ENCODE data around the gene KRT15.

KRT15 gene

DNA sequence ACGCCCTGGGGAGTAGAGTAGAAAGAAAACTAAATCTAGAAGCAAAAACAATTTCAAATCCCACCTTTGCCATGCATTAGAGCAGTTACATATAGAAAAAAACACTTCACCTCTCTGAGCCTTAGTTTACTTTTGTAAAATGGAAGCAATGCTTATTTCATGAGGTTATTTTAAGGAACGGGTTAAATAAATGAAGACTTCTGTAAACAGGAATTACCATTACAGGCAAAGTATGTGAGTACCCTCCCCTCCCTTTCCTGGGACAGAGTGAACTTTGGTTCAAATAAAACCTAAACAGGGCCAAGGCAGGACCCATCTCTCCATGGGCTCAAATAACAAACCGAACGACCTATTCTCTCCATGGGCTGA is 4.5 kb upstream of the KRT15 start:
- DNase-seq = no peak

DNA sequence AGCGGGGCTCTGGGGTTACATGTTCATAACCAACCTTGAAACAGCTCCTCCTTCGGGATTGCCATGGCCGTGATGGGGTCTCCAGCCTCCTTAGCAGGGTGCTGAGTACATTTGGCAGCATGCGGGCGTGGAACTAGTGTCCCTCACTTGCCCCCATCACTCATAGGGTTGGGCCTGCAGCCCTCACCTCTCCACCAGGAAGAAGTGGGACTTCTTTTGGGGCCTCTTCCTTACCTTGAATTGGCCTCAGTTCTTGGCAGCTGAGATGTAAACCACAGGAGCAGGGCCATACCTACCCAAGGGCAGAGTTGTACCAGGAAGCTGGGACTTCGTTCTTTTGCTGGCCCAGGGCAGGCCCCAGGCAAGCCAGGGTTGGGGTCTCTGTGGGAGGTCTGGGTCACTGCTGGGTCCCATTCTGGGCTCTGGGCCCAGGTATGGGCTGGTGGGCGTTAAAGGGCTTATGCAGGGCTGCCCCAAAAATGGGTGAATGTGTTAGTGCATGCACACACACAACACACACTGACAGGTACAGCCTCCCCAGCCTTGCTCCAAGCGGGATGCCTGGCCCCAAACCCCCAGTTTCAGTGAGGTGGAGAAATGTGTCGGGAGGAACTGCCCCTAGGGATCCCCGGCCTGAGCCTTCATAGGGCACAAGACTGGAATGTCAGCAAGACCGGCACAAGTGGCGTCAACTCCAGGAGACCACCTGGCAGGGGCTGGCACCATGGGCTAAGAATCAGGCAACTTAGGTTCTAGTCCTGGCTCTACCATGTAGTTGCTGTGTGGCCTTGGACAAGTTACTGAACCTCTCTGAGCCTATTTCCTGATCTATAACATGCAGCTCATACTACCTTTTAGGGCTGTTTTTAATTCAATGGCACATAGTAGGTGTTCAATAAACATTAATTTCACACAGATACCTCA is 3.9 kb upstream of the KRT15 start:
- no peak for DNase-seq

DNA sequence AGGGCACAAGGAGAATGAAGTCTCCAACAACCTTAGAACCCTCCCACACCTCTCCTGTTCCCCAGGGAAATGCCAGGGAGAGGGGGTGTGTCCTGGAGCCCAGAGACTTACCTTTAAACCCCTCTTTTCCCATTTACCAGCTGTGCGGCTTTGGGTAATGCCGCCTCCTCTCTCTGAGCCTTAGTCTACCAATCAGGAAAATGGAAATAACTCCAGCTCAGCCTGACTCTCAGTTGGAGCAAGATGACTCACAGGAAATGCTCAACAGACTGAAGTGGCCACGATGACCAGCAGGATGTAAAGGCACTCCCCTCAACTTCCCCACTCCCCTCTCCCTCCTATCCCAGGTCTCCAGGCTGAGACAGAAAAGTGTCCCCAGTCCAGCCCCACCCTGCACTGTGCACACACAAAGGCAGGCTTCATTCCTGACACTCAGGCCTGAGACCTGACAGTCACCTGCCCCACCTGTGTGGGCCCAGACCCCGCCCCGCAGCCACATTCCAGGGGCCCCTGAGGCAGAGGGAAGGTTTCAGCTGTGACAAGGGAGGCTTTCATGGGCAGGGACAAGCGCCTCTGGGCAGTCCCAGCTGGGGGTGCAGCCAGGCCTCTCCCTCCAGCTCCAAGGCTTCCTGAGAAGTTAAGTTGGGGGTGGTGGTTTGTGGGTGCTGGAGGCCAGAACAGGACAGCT is 3.0 kb upstream of the KRT15 start:
- no peak for DNase-seq

DNA sequence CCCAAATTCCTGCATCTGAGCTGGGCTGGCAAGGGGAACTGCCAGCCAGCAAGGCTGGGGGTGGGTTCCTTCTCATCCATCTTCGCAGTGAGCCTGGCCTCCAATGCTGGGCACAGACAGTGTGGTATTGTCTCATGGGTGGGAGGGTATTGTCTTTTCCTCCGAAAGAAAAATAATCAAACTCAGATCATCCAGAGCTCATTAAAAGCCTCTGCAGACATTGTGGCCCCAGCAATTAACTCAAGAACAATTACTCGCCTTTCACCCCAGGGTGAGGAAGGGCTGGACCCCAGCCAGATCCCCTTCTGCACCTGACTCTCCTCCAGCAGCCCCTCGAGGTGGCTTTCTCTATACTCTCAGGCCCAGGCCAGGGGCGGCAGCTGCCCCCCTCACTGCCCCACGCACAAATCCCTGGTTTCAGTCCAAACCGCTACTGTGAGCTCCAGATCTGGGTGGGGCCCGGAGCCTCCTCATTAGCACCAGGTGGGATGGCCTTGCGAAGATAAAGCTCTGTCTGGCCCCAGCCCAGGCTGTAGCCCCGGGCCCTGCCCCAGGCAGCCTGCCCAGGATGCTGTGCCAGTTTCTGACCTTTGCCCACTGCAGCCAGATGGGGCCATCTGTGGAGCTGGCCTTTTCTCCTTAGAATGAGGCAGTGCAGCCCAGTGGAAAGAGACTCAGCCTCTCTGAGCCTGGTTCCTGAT is 2.3 kb upstream of the KRT15 start:
- no peak for DNase-seq

DNA sequence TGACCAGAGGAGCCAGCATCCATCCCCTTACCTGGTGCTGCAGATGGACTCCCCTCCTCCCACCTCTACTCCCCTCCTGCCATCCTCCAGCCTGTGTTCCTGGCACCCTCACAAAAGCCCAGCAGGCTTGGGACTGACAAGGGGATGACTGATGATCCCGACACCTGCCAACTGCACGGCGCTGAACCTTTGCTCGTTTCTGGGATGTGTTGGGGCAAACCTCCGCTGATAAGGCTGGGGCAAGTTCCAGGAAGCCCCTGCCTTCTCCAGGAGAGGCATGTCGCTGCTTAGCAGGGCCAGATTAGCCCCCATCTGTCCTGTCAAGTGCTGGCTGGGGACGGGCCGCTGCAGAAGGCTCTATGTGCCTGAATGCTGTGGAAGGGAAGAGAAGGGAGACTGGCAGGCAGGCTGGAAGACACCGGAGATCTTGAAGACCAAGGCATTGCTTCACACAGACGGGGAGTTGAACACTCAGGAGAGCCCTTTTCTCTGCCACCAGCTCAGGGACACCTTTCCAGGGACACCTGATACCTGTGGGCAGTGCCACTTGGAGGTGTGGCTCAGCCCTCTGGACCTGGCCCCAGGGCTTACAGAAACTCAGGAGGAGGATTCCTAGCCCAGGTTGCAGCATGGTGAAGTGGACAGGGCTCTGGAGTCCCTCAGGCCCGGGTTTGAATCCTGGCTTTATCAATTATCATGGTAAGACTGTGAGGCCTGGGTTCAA is 973 bp upstream of the KRT15 start:
- DNase-seq = no peak

DNA sequence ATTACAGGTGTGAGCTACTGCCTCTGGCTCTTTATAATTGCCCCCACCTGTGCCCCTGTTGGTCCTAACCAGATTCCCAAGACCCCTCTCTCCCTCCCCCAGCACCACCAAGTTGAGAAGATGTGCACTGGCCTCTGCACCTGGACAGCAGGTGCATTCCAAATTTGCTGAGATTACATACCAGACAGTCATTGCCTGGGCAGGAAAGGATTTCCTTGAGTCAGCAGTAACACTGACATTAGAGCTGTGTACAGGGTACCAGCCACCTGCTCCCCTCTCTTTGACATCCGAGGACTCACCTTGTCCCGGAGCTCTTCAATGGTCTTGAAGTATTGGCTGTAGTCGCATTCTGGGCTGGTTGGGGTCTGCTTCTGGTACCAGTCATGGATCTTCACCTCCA is 659 bp downstream of the KRT15 start:
- no peak for DNase-seq

DNA sequence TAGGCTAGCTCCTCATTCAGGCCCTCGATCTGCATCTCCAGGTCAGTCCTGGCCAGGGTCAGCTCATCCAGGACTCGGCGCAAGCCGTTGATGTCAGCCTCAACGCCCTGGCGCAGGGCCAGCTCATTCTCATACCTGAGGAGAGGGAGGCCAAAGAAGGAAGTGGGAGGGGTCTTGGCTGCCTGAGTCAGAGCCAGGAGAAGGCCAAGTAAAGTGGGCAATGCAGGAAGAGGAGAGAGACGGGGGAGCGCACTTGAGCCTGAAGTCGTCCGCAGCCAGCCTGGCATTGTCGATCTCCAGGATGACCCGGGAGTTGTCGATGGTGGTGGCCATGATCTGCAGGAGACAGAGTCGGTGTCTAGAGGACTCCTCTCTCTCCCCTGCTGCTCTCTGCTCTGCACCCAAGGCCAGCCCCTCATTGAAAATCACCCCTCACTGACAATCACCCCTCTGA is 1.8 kb downstream of the KRT15 start:
- no peak for DNase-seq

DNA sequence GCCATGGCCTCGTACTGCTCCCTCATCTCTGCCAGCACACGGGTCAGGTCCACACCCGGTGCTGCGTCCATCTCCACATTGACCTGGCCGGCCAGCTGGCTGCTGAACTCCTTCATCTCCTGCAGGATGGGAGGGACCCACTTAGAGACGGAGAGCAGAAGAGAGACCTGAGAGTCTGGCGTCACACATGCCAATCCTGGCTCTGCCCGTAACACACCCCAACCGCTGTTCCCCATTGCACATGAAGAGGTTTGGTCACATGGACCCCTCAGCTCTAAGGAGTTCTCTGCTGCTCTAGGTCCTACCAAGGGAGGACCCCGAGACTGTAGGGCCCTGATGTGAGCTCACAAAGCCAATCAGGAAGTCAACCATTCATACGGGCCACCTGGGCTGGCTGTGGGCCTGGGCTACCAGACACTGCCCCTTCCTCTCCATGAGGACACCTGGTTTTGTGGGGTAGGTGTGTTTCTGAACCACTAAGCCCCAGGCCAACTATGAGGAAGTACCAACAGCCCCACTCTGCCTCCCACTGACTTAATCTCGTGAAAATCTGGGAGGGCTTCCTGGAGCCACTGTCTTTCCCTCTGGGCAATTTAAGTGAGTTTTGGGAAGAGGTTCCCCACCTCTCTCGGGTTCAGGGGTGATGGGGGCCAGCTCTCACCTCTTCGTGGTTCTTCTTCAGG is 2.4 kb downstream of the KRT15 start:
- no peak for DNase-seq

DNA sequence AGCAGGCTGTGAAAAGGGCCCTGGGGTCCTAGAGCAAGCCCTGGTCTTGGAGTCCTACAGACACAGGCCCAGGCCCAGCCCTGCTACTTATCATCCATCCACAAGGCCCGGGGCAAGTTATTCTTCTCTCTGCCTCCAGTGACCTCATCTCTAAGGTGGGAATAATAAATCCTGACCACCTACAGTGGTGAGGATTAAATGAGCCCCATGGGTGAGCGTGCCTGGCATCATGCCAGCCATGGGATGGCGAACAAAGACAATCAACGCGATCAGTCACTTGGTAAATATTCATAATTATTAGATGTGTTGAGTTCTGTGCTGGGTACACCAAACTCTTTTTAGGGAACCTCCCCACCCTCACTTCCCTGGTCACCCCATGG is 5.5 kb downstream of the KRT15 start:
- DNase-seq = no peak

DNA sequence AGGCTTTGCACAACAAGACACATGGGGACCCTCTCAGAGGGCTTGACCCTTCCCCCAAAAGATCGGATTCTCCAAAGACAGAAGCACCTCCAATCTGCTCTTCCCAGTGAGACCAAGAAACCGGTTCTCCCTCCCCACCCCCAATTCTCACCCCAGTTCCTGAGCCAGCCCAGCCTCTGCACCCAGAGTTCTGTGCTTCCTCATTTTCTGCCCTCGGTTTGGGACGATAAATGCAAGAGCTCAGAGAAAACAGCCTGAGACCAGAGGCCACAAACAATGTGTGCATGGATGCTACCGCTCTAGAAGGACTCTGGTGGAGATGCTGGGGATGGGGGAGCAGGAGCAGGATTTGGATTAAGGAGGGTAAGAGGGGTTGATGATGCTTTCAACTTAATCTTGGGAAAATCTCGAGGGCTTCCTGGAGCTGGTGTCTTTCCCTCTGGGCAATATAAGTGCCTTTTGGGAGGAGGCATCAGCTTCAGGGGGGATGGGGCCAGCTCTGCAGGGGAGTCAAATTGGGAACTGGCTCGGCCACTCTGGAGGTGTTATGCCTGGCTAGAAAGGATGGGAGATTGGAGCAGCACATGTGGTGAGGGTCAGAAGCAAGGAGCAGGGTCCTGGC is 6.0 kb downstream of the KRT15 start:
- DNase-seq = no peak

DNA sequence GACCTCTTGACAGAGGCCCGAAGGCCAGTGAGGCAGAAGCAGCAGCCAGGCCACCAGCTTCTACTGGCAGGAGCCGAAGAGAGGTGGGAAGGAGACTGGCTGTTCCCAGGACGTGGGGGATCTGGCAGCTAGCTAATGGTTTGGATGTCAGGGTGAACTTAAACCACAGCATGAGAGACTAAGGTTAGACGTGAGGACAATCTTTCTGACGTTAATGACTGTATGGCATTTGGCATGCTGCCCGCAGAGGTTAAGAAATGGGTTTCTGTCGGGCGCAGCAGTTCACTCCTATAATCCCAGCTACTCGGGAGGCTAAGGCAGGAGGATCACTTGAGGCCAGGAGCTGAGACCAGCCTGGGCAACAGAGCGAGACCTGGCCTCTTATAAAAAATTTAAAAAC is 7.0 kb downstream of the KRT15 start:
- DNase-seq = no peak

DNA sequence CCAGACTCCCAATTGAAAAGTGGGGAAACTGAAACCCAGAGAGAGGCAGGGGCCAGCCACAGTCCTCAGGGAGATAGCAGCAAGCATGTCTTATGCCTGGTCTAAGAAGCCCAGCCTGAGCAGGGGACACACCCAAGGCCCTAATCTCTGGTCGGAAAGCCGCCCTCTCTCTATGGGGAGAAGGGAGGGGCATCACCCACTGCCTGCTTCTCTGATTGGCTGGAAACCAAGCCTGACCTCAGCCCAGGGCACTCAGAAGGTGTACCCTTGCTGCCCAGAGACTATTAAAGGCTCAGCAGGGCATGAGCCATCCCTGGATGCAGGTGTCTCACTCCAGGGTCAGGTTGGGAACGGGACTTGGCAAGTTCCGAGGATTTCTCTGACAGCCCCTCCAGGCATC is 7.6 kb downstream of the KRT15 start:
- no peak for DNase-seq

DNA sequence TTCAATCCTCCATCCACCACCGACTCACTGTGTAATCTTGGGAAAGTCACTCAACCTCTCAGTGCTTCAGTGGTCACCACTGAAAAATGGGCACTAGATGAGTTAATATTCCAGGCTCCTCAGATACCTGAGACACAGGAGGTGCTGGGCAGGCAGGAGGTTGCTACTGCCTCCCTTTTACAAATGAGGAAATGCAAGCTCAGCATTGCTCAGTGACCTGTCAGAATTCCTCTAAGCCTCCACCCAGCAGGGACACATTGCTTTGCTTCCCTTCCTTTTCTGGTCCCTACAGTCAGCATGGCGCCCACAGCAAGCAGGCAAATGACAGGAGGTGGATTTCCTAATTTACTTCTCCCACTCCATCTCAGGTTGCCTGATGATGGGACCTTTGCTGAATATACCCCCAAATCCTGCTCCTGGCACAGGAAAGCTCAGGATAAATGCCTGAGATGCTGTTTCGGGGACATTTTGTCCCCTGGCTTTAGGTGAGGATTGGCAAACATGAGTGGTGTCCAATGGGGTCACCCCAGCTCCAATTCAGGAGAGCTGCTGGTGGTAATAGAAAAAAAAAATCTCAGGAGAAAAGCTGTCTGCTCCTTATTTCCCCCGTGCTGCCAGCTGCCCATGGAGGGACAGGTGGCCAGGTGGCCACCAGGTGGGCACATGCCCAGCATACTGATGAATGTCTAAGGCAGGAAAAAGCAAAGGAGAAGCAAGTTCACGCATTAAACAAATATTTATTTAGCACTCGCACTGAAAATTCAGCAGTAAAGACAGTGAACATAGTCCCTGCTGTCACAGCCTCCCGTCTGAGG is 8.2 kb downstream of the KRT15 start:
- DNase-seq = no peak

DNA sequence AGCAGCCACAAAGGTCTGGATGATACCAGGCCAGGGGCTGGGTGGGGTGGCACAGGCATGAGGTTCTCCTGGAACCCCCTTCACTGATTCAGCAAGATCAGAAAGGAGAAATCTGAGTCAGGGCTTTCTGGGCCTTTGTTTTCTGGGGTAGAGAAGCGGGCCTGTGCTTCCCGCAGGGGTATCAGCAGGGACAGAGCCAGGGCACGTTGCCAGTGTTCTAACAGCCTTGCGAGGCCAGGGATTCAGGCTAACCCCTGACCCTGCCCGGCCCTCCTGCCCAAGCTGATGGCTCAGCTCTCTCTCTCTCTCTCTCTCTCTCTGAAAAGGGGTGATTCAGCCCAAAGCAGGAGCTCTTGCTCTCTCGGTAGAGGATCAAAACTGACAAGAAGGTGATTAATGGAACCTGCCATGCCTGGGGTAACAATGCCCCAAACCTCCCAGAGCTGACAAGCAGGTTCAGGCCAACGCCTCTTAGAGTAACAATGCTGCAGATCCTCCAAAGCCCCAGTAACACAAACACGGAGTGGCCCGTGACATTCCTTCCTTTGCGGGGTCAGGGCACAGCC is 11.3 kb downstream of the KRT15 start:
- DNase-seq = no peak

DNA sequence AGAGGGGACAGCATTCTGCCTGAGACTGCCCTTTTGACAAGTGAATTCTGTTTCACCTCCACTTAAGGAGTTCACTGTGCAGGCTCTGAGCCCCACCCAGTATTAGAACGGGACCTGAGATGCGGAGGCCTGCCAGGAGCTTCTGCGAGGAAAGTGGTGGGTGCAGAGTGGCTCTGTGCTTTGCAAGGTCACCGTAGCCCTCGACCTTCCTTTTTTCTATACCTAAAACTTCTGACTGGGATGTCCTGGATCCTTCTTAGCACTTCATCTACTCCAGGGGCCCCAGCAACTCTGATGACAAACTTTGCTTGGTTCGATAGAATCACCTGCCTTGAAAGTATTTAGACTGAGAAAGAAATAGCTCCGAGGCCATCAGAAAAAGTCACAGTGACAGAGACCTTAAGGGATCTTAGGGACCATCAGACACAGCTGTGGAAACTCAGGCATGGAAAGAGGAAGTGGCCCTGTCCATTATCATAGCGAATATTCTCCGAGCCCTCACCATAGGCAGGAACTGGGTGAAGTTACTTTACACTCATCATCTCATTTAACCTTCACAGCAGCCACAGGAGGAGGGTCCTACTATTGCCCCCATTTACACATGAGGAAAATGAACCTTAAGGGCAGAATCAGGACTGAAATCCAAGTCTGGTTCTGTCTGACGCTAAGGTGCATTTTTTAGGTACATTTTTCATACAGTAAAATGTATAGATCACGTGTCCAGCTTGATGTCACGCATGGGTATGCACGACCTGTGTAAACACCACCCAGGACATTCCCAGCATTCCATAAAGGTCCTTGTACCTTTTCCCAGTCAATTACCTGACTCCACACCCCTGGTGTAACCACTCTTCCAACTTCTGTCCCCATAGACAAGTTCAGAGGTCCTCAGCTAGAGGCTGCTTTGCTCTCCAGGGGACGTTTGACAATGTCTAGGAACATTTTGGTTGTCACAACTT is 12.6 kb downstream of the KRT15 start:
- no peak for DNase-seq

DNA sequence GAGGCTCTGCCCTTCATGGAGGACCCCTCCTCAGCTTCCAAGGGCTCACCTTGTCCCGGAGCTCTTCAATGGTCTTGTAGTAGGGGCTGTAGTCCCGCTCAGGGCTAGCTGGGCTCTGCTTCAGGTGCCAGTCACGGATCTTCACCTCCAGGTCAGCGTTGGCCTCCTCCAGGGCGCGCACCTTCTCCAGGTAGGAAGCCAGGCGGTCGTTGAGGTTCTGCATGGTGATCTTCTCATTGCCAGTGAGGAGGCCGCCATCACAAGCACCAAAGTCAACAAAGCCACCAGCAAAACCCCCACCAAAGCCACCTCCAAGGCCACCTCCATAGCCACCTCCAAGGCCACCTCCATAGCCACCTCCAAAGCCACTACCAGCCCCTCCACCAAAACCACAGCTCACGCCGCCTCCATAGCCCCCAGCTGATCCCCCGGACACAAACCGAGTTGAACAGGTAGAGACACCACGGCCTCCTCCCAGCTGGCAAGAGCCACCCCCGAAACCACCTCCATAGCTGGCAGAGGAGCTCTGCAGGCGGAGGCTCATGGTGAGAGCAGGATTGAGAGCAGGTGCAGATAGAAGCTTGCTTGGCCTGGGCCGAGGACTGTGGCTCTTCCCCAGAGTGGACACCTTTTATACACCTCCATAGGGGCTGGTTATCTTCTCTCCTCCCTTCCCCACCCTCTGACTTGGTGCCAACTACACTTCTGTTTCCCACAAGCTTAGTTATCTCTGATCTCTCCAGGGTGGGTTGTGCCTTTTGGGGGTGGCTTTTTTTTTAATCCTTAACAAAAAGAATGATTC is 13.5 kb downstream of the KRT15 start, which contains the start of gene KRT13:
Gene KRT13, minus strand, starts transcription at position 606 of the 802 bp plus-strand sequence. Its CDS starts 62 bp downstream, at position 544.
- DNase-seq = no peak

DNA sequence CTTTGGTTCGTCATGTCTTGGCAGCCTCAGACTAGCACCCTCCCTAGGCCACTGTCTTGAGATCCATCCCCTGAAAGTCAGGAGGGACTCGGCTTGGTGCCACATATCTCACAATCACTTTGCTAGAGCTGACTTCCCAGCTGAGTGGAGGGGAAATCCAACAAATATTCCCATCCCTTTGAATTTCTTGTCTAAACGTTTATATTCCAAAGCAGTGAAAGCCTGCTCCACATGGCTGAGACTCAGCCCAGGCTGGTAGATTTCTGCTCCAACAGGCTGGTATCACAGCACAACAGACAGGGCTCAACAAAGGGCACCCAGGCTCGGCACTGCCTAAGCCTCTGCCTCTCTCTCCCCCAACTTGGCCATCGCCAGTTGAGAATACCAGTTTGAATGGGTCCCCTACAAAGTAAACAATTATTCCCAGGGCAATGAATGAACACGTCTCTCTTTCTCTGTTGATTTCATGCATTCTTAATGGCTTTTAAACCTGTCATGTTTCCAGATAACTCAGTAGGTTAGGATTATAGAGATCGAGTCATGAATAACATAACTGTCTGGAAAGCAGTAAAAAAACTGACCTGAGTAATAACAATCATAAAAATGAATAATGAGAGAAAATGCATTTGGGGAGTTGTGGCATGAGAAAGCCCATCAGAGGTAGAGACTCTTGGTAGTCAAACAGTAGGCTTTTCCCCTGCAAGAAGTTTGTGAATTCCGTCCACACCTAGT is 14.3 kb downstream of the KRT15 start:
- no peak for DNase-seq

DNA sequence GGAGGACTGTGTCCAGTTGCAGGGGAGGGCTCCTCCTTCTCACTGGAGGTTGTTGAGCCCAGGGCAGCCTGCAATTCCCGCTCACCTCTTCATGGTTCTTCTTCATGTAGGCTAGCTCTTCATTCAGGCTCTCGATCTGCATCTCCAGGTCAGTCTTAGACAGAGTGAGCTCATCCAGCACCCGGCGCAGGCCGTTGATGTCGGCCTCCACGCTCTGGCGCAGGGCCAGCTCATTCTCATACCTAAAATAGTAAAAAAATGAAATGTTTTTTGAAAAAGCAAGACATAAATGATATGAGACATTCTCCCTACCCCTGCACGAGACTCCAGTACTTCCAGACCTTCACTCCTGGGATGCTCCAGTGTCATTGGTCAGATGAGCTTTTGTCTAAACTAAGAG is 15.5 kb downstream of the KRT15 start:
- no peak for DNase-seq
